IgD-negative memory B cell (primary cell): ENCODE results near the gene CIAPIN1. TPM values are rescaled to one million over a fixed set of nuclear protein-coding genes. Genes with fewer than 3 reads are reported as not detected.

ENCODE experiments used
- H3K27ac Mint-ChIP-seq, 3 donors: one replicate each; pipeline ENCODE4 v1.8.0; 2020 to 2022; ENCODE audit warnings: mild to moderate bottlenecking in 3 of 3, mixed read lengths in 3 of 3, moderate library complexity in 1 of 3
- H3K27me3 Mint-ChIP-seq: one replicate; pipeline ENCODE4 v1.8.0; 2021; ENCODE audit warnings: mixed read lengths
- H3K36me3 Mint-ChIP-seq: one replicate; pipeline ENCODE4 v1.8.0; 2020; ENCODE audit warnings: mild to moderate bottlenecking, mixed read lengths
- H3K4me1 Mint-ChIP-seq, 3 donors: one replicate each; pipeline ENCODE4 v1.8.0; 2020 to 2022; ENCODE audit warnings: mixed read lengths in 3 of 3, mild to moderate bottlenecking in 1 of 3
- H3K4me3 Mint-ChIP-seq, 4 donors: one replicate each; pipeline ENCODE4 v1.8.0; 2020 to 2022; ENCODE audit warnings: mild to moderate bottlenecking in 4 of 4, mixed read lengths in 4 of 4, moderate library complexity in 3 of 4
- H3K9me3 Mint-ChIP-seq, 3 donors: one replicate each; pipeline ENCODE4 v1.8.0; 2020 to 2021; ENCODE audit warnings: mixed read lengths in 3 of 3, mild to moderate bottlenecking in 1 of 3
- polyA plus RNA-seq: library from polyadenylated mRNA; unstranded; fragments of 300-500 nt; fragmentation: Illumina TruSeq; gene quantifications from one replicate; pipeline ENCODE4 v1.2.3, GENCODE V29; 2021

Gene CIAPIN1
- polyA plus RNA-seq, 1 donor from 2014 or later: 41.2 TPM

GRCh38 chr16:57479976-57480753, 33.0 kb upstream of the CIAPIN1 start:
- peak overlapping the region in 1 of 4 donors; percentile 54 for H3K4me3 Mint-ChIP-seq
- no peak overlapping the region for H3K27ac Mint-ChIP-seq
- H3K9me3 Mint-ChIP-seq: no peaks in the 10 kb centered on the region
- H3K4me1 Mint-ChIP-seq: peaks cover 8 to 18% (median 13%) of the 10 kb centered on the region in 3 donors
- peaks cover 20% of the 10 kb centered on the region for H3K27me3 Mint-ChIP-seq
- no peaks in the 10 kb centered on the region for H3K36me3 Mint-ChIP-seq

- no peaks in the 10 kb centered on the region for H3K9me3 Mint-ChIP-seq
- H3K27ac Mint-ChIP-seq: no peak overlapping the region
- peak overlapping the region in 1 of 4 donors; percentile 72 for H3K4me3 Mint-ChIP-seq
- peaks cover 16% of the 10 kb centered on the region for H3K27me3 Mint-ChIP-seq
- H3K36me3 Mint-ChIP-seq: no peaks in the 10 kb centered on the region
- H3K4me1 Mint-ChIP-seq: peaks cover 8 to 20% (median 13%) of the 10 kb centered on the region in 3 donors
Observed at GRCh38 chr16:57479205-57479975, 32.2 kb upstream of the CIAPIN1 start.

- Mint-ChIP-seq H3K9me3 (no peaks in the 10 kb centered on the region), H3K36me3 (no peaks in the 10 kb centered on the region), H3K27ac (no peak overlapping the region), H3K27me3 (peaks cover 16% of the 10 kb centered on the region), H3K4me3 (peak overlapping the region in 3 of 4 donors; percentile 4 to 80 (median 80)), H3K4me1 (peaks cover 8 to 20% (median 13%) of the 10 kb centered on the region in 3 donors)
Observed at GRCh38 chr16:57478396-57479204, 31.4 kb upstream of the CIAPIN1 start.

GRCh38 chr16:57477531-57478202, 30.5 kb upstream of the CIAPIN1 start:
- peaks cover 14% of the 10 kb centered on the region for H3K27me3 Mint-ChIP-seq
- no peaks in the 10 kb centered on the region for H3K9me3 Mint-ChIP-seq
- H3K4me3 Mint-ChIP-seq: no peak overlapping the region
- H3K27ac Mint-ChIP-seq: no peak overlapping the region
- H3K4me1 Mint-ChIP-seq: peaks cover 8 to 23% (median 13%) of the 10 kb centered on the region in 3 donors
- no peaks in the 10 kb centered on the region for H3K36me3 Mint-ChIP-seq

GRCh38 chr16:57476546-57477410, 29.6 kb upstream of the CIAPIN1 start:
- Mint-ChIP-seq H3K27me3 (peaks cover 14% of the 10 kb centered on the region), H3K4me3 (peak overlapping the region in 1 of 4 donors; percentile 63), H3K4me1 (peaks cover 8 to 24% (median 13%) of the 10 kb centered on the region in 3 donors), H3K9me3 (no peaks in the 10 kb centered on the region), H3K36me3 (no peaks in the 10 kb centered on the region), H3K27ac (no peak overlapping the region)

GRCh38 chr16:57475711-57476339, 28.6 kb upstream of the CIAPIN1 start:
- Mint-ChIP-seq H3K27ac (no peak overlapping the region), H3K4me3 (peak overlapping the region in 2 of 4 donors; percentile 32 to 39), H3K36me3 (no peaks in the 10 kb centered on the region)

GRCh38 chr16:57474671-57475661, 27.8 kb upstream of the CIAPIN1 start:
- Mint-ChIP-seq H3K36me3 (no peaks in the 10 kb centered on the region), H3K4me1 (peaks cover 8 to 20% (median 13%) of the 10 kb centered on the region in 3 donors), H3K27me3 (peaks cover 10% of the 10 kb centered on the region), H3K9me3 (no peaks in the 10 kb centered on the region), H3K27ac (peak overlapping the region in 1 of 3 donors; percentile 55), H3K4me3 (no peak overlapping the region)

More at GRCh38 chr16:57475711-57476339, 28.6 kb upstream of the CIAPIN1 start:
- Mint-ChIP-seq H3K27me3 (peaks cover 12% of the 10 kb centered on the region), H3K4me1 (peaks cover 8 to 24% (median 13%) of the 10 kb centered on the region in 3 donors), H3K9me3 (no peaks in the 10 kb centered on the region)

GRCh38 chr16:57473906-57474305, 26.7 kb upstream of the CIAPIN1 start:
- Mint-ChIP-seq H3K27me3 (peaks cover 3% of the 10 kb centered on the region), H3K9me3 (no peaks in the 10 kb centered on the region), H3K36me3 (no peaks in the 10 kb centered on the region), H3K27ac (no peak overlapping the region), H3K4me3 (no peak overlapping the region), H3K4me1 (peaks cover 6 to 17% (median 8%) of the 10 kb centered on the region in 3 donors)

- H3K27me3 Mint-ChIP-seq: no peaks in the 10 kb centered on the region
- H3K4me1 Mint-ChIP-seq: peaks cover 2 to 12% (median 3%) of the 10 kb centered on the region in 3 donors
- no peaks in the 10 kb centered on the region for H3K36me3 Mint-ChIP-seq
- H3K4me3 Mint-ChIP-seq: no peak overlapping the region
- H3K9me3 Mint-ChIP-seq: no peaks in the 10 kb centered on the region
- H3K27ac Mint-ChIP-seq: no peak overlapping the region
Observed at GRCh38 chr16:57473176-57473840, 26.1 kb upstream of the CIAPIN1 start.

GRCh38 chr16:57472665-57473060, 25.5 kb upstream of the CIAPIN1 start:
- Mint-ChIP-seq H3K9me3 (no peaks in the 10 kb centered on the region), H3K36me3 (no peaks in the 10 kb centered on the region), H3K4me1 (peaks cover 2 to 12% (median 3%) of the 10 kb centered on the region in 3 donors), H3K4me3 (no peak overlapping the region), H3K27ac (no peak overlapping the region), H3K27me3 (no peaks in the 10 kb centered on the region)

- Mint-ChIP-seq H3K4me3 (no peak overlapping the region), H3K27me3 (no peaks in the 10 kb centered on the region), H3K27ac (no peak overlapping the region), H3K36me3 (no peaks in the 10 kb centered on the region), H3K4me1 (peaks cover 2 to 12% (median 3%) of the 10 kb centered on the region in 3 donors), H3K9me3 (no peaks in the 10 kb centered on the region)
Observed at GRCh38 chr16:57471852-57472664, 24.9 kb upstream of the CIAPIN1 start.
